Natural killer cell (primary cell): ENCODE results near the gene PPP1R13L. TPM values are rescaled to one million over a fixed set of nuclear protein-coding genes. Genes with fewer than 3 reads are reported as not detected.
"Not testable (repeated sequence)": the region's sequence is repeated elsewhere in the genome, so short reads cannot be mapped to it uniquely, and the experiment has no call there.

Experiments
- ATAC-seq, 3 donors: fragments of 150-1000 bp in 2 of 3; fragments of 200-7000 bp in 1 of 3; cut with Tn5 transposase; 1 replicate in 1 of 3; 2 replicates in 2 of 3; pipeline ENCODE4 v1.10.0; 2021; ENCODE audit warnings: mild to moderate bottlenecking in 2 of 3, moderate library complexity in 2 of 3
- DNase-seq, 2 donors: peaks; one replicate each; pipeline versions ENCODE4 v3.0.0 to v3.0.0-alpha.2; 2013 to 2021; ENCODE audit warnings: mixed read lengths in 1 of 2
- H3K27ac ChIP-seq: one replicate; pipeline ENCODE4 v1.5.1; 2013; ENCODE audit warnings: mild to moderate bottlenecking, low read length
- H3K27me3 ChIP-seq: one replicate; pipeline ENCODE4 v1.6.1; 2013; ENCODE audit warnings: low read length; ENCODE audit not compliant: control insufficient read depth, insufficient read depth
- H3K36me3 ChIP-seq: one replicate; pipeline ENCODE4 v1.6.1; 2013; ENCODE audit warnings: low read length; ENCODE audit not compliant: control insufficient read depth, insufficient read depth
- H3K4me1 ChIP-seq: one replicate; pipeline ENCODE4 v1.6.1; 2013; ENCODE audit warnings: low read length; ENCODE audit not compliant: control insufficient read depth, insufficient read depth
- H3K4me3 ChIP-seq: one replicate; pipeline ENCODE4 v1.5.1; 2013; ENCODE audit warnings: low read length
- H3K9me3 ChIP-seq: one replicate; pipeline ENCODE4 v1.6.1; 2013; ENCODE audit warnings: low read length; ENCODE audit not compliant: control insufficient read depth, insufficient read depth
- H3K27ac Mint-ChIP-seq, 2 donors: one replicate each; pipeline ENCODE4 v1.8.0; 2022; ENCODE audit warnings: mild to moderate bottlenecking in 2 of 2, mixed read lengths in 2 of 2, moderate library complexity in 1 of 2
- H3K27me3 Mint-ChIP-seq, 2 donors: one replicate each; pipeline ENCODE4 v1.8.0; 2022; ENCODE audit warnings: low read depth in 2 of 2, mixed read lengths in 2 of 2
- H3K36me3 Mint-ChIP-seq: one replicate; pipeline ENCODE4 v1.8.0; 2022; ENCODE audit warnings: mixed read lengths
- H3K4me1 Mint-ChIP-seq, 2 donors: one replicate each; pipeline ENCODE4 v1.8.0; 2022; ENCODE audit warnings: mixed read lengths in 2 of 2
- H3K4me3 Mint-ChIP-seq: one replicate; pipeline ENCODE4 v1.8.0; 2022; ENCODE audit warnings: mild to moderate bottlenecking, moderate library complexity, mixed read lengths
- H3K9me3 Mint-ChIP-seq, 2 donors: one replicate each; pipeline ENCODE4 v1.8.0; 2022; ENCODE audit warnings: mixed read lengths in 2 of 2
- WGBS: methylation state at CpG from one replicate; pipeline ENCODE4 v1.1.7; 2013; ENCODE audit warnings: missing lambda C conversion rate; ENCODE audit not compliant: insufficient coverage; 5-methylcytosine and 5-hydroxymethylcytosine counted together
- intact Hi-C: fragments of 100-400 bp; cut with micrococcal nuclease; formaldehyde crosslinking; loops from one replicate; pipeline ENCODE4 v1.14.2; 2022
- total RNA-seq, 4 donors: library from RNA; stranded (reverse); fragments of 120-200 nt in 1 of 4; gene quantifications; one replicate each; pipeline versions ENCODE4 v1.2.3 to v1.2.4, GENCODE V29; 2013 to 2022
- TF ChIP-seq, protein P1 (sequence below): fragments of 200-600 bp; IDR thresholded peaks from one replicate; pipeline ENCODE4 v1.8.0; 2022; ENCODE audit warnings: antibody characterized with exemption

PPP1R13L gene
- total RNA-seq, 3 donors from 2014 or later (not counting 1 experiment from before 2014, with no cell fraction given): 5.6 to 7.4 (median 5.9) TPM

DNA sequence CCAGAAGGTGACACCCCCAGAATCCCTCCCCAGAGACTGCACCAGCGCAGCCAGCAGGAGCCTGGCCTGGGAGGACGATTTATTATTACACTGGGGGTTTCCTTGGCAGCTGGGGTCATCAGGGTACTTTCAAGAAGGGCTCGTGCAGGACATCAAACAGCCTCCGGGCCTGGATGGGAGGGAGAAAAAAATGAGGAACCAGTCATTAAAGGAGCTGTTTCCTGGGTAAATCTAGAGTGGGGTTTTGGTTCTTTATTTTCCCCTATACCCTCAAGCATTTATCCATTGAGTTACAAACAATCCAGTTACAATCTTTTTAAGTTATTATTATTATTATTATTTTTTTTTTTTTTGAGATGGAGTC lies 4.7 kb upstream of the PPP1R13L start:
- Histone ChIP-seq H3K9me3 (no peaks in the 10 kb centered on the region), H3K27me3 (peaks cover 7% of the 10 kb centered on the region), H3K4me3 (no peak overlapping the region), H3K36me3 (peaks cover 16% of the 10 kb centered on the region), H3K4me1 (peaks cover 25% of the 10 kb centered on the region), H3K27ac (no peak overlapping the region)
- TF ChIP-seq, protein P1, sequence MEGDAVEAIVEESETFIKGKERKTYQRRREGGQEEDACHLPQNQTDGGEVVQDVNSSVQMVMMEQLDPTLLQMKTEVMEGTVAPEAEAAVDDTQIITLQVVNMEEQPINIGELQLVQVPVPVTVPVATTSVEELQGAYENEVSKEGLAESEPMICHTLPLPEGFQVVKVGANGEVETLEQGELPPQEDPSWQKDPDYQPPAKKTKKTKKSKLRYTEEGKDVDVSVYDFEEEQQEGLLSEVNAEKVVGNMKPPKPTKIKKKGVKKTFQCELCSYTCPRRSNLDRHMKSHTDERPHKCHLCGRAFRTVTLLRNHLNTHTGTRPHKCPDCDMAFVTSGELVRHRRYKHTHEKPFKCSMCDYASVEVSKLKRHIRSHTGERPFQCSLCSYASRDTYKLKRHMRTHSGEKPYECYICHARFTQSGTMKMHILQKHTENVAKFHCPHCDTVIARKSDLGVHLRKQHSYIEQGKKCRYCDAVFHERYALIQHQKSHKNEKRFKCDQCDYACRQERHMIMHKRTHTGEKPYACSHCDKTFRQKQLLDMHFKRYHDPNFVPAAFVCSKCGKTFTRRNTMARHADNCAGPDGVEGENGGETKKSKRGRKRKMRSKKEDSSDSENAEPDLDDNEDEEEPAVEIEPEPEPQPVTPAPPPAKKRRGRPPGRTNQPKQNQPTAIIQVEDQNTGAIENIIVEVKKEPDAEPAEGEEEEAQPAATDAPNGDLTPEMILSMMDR: no peak
- H3K4me1 Mint-ChIP-seq: peaks cover 22 to 24% of the 10 kb centered on the region in 2 donors
- peaks cover 0 to 4% of the 10 kb centered on the region in 2 donors for H3K27me3 Mint-ChIP-seq
- H3K36me3 Mint-ChIP-seq: no peaks in the 10 kb centered on the region
- intact Hi-C loops: loop anchor here (10.0 kb wide), 1 partner anchor 235 kb away; no protein-coding TSS in a partner anchor
- WGBS: 54% methylated on average over 4 of the region's 4 CpGs
- no peak overlapping the region for H3K27ac Mint-ChIP-seq
- DNase-seq (no peak), ATAC-seq (no peak)
- H3K9me3 Mint-ChIP-seq: no peaks in the 10 kb centered on the region
- H3K4me3 Mint-ChIP-seq: no peak overlapping the region

DNA sequence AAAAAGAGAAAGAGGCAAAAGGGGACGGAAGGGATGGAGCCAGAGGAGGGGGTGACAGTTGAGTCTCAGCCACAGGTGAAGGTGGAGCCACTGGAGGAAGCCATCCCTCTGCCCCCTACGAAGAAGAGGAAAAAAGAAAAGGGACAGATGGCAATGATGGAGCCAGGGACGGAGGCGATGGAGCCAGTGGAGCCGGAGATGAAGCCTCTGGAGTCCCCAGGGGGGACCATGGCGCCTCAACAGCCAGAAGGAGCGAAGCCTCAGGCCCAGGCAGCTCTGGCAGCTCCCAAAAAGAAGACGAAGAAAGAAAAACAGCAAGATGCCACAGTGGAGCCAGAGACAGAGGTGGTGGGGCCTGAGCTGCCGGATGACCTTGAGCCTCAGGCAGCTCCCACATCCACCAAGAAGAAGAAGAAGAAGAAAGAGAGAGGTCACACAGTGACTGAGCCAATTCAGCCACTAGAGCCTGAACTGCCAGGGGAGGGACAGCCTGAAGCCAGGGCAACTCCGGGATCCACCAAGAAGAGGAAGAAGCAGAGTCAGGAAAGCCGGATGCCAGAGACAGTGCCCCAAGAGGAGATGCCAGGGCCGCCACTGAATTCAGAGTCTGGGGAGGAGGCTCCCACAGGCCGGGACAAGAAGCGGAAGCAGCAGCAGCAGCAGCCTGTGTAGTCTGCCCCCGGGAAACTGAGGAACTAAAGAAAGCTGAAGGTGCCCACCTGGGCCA lies 4.1 kb upstream of the PPP1R13L start:
- peaks cover 2 to 6% of the 10 kb centered on the region in 2 donors for H3K27me3 Mint-ChIP-seq
- H3K4me1 ChIP-seq: peaks cover 30% of the 10 kb centered on the region
- H3K9me3 ChIP-seq: no peaks in the 10 kb centered on the region
- no peak overlapping the region for H3K4me3 Mint-ChIP-seq
- peaks cover 13% of the 10 kb centered on the region for H3K27me3 ChIP-seq
- 91% methylated on average over 15 of the region's 15 CpGs for WGBS
- H3K4me1 Mint-ChIP-seq: peaks cover 27 to 30% of the 10 kb centered on the region in 2 donors
- no peak overlapping the region for H3K27ac ChIP-seq
- ATAC-seq (no peak), DNase-seq (no peak)
- H3K9me3 Mint-ChIP-seq: no peaks in the 10 kb centered on the region
- TF ChIP-seq, protein P1: no peak
- H3K4me3 ChIP-seq: no peak overlapping the region
- no peaks in the 10 kb centered on the region for H3K36me3 Mint-ChIP-seq
- intact Hi-C loops: loop anchor here (10.0 kb wide), 1 partner anchor 236 kb away; no protein-coding TSS in a partner anchor
- no peak overlapping the region for H3K27ac Mint-ChIP-seq
- peaks cover 12% of the 10 kb centered on the region for H3K36me3 ChIP-seq

DNA sequence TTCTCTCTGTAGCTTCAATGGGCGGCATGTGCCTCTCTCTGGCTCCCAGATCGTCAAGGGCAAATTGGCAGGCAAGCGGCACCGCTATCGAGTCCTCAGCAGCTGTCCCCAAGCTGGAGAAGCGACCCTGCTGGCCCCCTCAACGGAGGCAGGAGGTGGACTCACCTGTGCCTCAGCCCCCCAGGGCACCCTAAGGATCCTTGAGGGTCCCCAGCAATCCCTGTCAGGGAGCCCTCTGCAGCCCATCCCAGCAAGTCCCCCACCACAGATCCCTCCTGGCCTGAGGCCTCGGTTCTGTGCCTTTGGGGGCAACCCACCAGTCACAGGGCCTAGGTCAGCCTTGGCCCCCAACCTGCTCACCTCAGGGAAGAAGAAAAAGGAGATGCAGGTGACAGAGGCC lies 3.3 kb upstream of the PPP1R13L start:
- DNase-seq (no peak), ATAC-seq (no peak)
- peak overlapping the region; percentile 64 for H3K4me3 Mint-ChIP-seq
- Histone ChIP-seq H3K27ac (no peak overlapping the region), H3K9me3 (no peaks in the 10 kb centered on the region), H3K36me3 (peaks cover 3% of the 10 kb centered on the region), H3K27me3 (peaks cover 19% of the 10 kb centered on the region), H3K4me3 (no peak overlapping the region), H3K4me1 (peaks cover 35% of the 10 kb centered on the region)
- H3K27me3 Mint-ChIP-seq: peaks cover 10 to 14% of the 10 kb centered on the region in 2 donors
- TF ChIP-seq, protein P1: no peak
- H3K36me3 Mint-ChIP-seq: no peaks in the 10 kb centered on the region
- 94% methylated on average over 8 of the region's 8 CpGs for whole genome bisulfite sequencing
- H3K9me3 Mint-ChIP-seq: no peaks in the 10 kb centered on the region
- intact Hi-C loops: loop anchor here (10.0 kb wide), 1 partner anchor 237 kb away; no protein-coding TSS in a partner anchor
- H3K4me1 Mint-ChIP-seq: peaks cover 33 to 37% of the 10 kb centered on the region in 2 donors
- H3K27ac Mint-ChIP-seq: no peak overlapping the region

DNA sequence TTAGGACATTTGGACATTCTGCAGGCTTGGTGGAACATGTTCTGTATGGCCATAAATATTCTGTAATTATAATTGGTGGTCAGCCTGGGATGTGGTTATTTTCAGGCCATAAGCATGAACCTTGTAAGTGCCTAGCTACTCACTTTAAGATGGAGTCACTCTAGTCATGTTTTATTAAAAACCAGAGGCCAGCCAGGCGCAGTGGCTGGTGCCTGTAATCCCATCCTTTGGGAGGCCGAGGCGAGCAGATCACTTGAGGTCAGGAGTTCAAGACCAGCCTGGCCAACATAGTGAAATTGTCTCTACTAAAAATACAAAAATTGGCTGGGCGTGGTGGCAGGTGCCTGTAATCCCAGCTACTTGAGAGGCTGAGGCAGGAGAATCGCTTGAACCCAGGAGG lies 2.7 kb upstream of the PPP1R13L start:
- not testable (repeated sequence) for H3K27ac Mint-ChIP-seq, H3K9me3 Mint-ChIP-seq, H3K9me3 ChIP-seq, ATAC-seq, DNase-seq, H3K36me3 ChIP-seq, H3K36me3 Mint-ChIP-seq, H3K27ac ChIP-seq, H3K4me3 ChIP-seq
- Mint-ChIP-seq H3K27me3 (peaks cover 10 to 14% of the 10 kb centered on the region in 2 donors), H3K4me3 (peak overlapping the region; percentile 97), H3K4me1 (peaks cover 33 to 37% of the 10 kb centered on the region in 2 donors)
- peaks cover 23% of the 10 kb centered on the region for H3K27me3 ChIP-seq
- peaks cover 35% of the 10 kb centered on the region for H3K4me1 ChIP-seq
- intact Hi-C loops: loop anchor here (2.0 to 10.0 kb wide), 2 partner anchors 37 to 237 kb away; partner anchors contain the start of gene ERCC2
- WGBS: 95% methylated on average over 5 of the region's 5 CpGs
